ENCODE data around the gene LRBA. TPM values are rescaled to one million over a fixed set of nuclear protein-coding genes. Genes with fewer than 3 reads are reported as not detected.
A peak's percentile ranks its signal among the peaks of the same experiment; 100 is the strongest.

Gene LRBA
- total RNA-seq, 1 experiment from 2014 or later: 69.1 TPM

- H3K27me3 Mint-ChIP-seq (ENCODE audit: low read depth): no peaks in the 10 kb centered on the region; the same call in 1 of the 2 replicates
- H3K27ac Mint-ChIP-seq: no peak overlapping the region
- no peaks in the 10 kb centered on the region for H3K36me3 Mint-ChIP-seq
- H3K4me1 Mint-ChIP-seq: peaks cover 25% of the 10 kb centered on the region
- CTCF ChIA-PET: interaction anchor here (1.1 to 2.4 kb wide), 3 partner anchors 12 to 21 kb away, joined by 5 to 14 read pairs (median 5); no protein-coding TSS in a partner anchor
- POLR2A ChIA-PET: no interaction called here
- H3K4me3 Mint-ChIP-seq: no peak overlapping the region
- ATAC-seq: peak; percentile 29; the same call in 1 of the 2 replicates
- no peak for DNase-seq (ENCODE audit: low spot score)
- TF ChIP-seq IRF1 (CRISPR knock-in tag; IDR thresholded peaks at IDR 0.05) (no peak), AFF4 (CRISPR knock-in tag; IDR thresholded peaks at IDR 0.05; ENCODE audit: borderline replicate concordance) (no peak), NR1H2 (CRISPR knock-in tag; IDR thresholded peaks at IDR 0.05) (no peak), ZSCAN18 (CRISPR knock-in tag; IDR thresholded peaks at IDR 0.05) (no peak), ZNF121 (CRISPR knock-in tag; IDR thresholded peaks at IDR 0.05) (no peak), USF1 (CRISPR knock-in tag; IDR thresholded peaks at IDR 0.05) (no peak), GABPB1 (CRISPR knock-in tag; IDR thresholded peaks at IDR 0.05) (no peak), TEAD4 (CRISPR knock-in tag; IDR thresholded peaks at IDR 0.05) (no peak), ZNF671 (CRISPR knock-in tag; IDR thresholded peaks at IDR 0.05) (no peak), HMGA2 (CRISPR knock-in tag; IDR thresholded peaks at IDR 0.05) (no peak), GRHL2 (CRISPR knock-in tag; IDR thresholded peaks at IDR 0.05; ENCODE audit: insufficient replicate concordance, severe bottlenecking) (no peak), SP1 (CRISPR knock-in tag; conservative IDR thresholded peaks at IDR 0.05) (no peak), ZNF263 (CRISPR knock-in tag; IDR thresholded peaks at IDR 0.05; ENCODE audit: low read depth) (no peak), ETV6 (CRISPR knock-in tag; IDR thresholded peaks at IDR 0.05) (no peak), TCF7 (CRISPR knock-in tag; IDR thresholded peaks at IDR 0.05; ENCODE audit: low read depth) (no peak)
- peaks cover 4% of the 10 kb centered on the region; the same call in 1 of the 2 replicates for H3K9me3 Mint-ChIP-seq
Observed at GRCh38 chr4:150230561-150230960, 784.5 kb downstream of the LRBA start.

- DNase-seq (ENCODE audit: low spot score) (no peak), ATAC-seq (no peak)
- peaks cover 27% of the 10 kb centered on the region for H3K4me1 Mint-ChIP-seq
- H3K9me3 Mint-ChIP-seq: peaks cover 4% of the 10 kb centered on the region; the same call in 1 of the 2 replicates
- no peak overlapping the region for H3K4me3 Mint-ChIP-seq
- H3K36me3 Mint-ChIP-seq: no peaks in the 10 kb centered on the region
- no peak overlapping the region for H3K27ac Mint-ChIP-seq
- POLR2A ChIA-PET: no interaction called here
- H3K27me3 Mint-ChIP-seq (ENCODE audit: low read depth): no peaks in the 10 kb centered on the region; the same call in 1 of the 2 replicates
- CTCF ChIA-PET: interaction anchor here (2.2 to 2.4 kb wide), 2 partner anchors 13 to 20 kb away, joined by 5 to 14 read pairs; no protein-coding TSS in a partner anchor
- TF ChIP-seq FOXK1 (CRISPR knock-in tag; IDR thresholded peaks at IDR 0.05) (no peak), FOXP1 (CRISPR knock-in tag; IDR thresholded peaks at IDR 0.05; ENCODE audit: borderline replicate concordance) (no peak), HMGA2 (CRISPR knock-in tag; IDR thresholded peaks at IDR 0.05) (no peak), ATF6 (CRISPR knock-in tag; IDR thresholded peaks at IDR 0.05) (no peak), FOXP4 (CRISPR knock-in tag; IDR thresholded peaks at IDR 0.05) (no peak), TEAD4 (CRISPR knock-in tag; IDR thresholded peaks at IDR 0.05) (no peak), PRRX2 (CRISPR knock-in tag; IDR thresholded peaks at IDR 0.05) (no peak), CREB1 (CRISPR knock-in tag; IDR thresholded peaks at IDR 0.05) (no peak), ZNF232 (CRISPR knock-in tag; IDR thresholded peaks at IDR 0.05) (no peak), E2F4 (CRISPR knock-in tag; IDR thresholded peaks at IDR 0.05; ENCODE audit: borderline replicate concordance, low read depth) (no peak), USF1 (CRISPR knock-in tag; IDR thresholded peaks at IDR 0.05) (no peak)
Observed at GRCh38 chr4:150229520-150229919, 785.6 kb downstream of the LRBA start.
